Keratinocyte (primary cell): Measurements from ENCODE around the gene F7. TPM values are rescaled to one million over a fixed set of nuclear protein-coding genes. Genes with fewer than 3 reads are reported as not detected.

Source experiments
- DNase-seq: peaks from one replicate; pipeline ENCODE4 v3.0.0-alpha.2; 2011; ENCODE audit warnings: low read depth, missing footprints, low spot score
- FAIRE-seq: peaks from 2 replicates; lab custom pipeline; 2011; peaks lifted over from hg19 to GRCh38; lab: Jason Lieb, UNC
- H2AFZ ChIP-seq: 2 replicates; pipeline ENCODE4 v1.6.0; 2012; ENCODE audit warnings: low read length, control low read depth, inconsistent platforms; ENCODE audit not compliant: control insufficient read depth
- H3K27ac ChIP-seq: 2 replicates; pipeline ENCODE4 v1.5.1; 2011; ENCODE audit warnings: low read length; ENCODE audit not compliant: control insufficient read depth, insufficient read depth
- H3K27me3 ChIP-seq: 3 replicates; pipeline ENCODE4 v1.6.0; 2011; ENCODE audit warnings: low read length; ENCODE audit not compliant: control insufficient read depth, insufficient read depth; ENCODE audit errors: extremely low read depth
- H3K36me3 ChIP-seq, 2 experiments: 2 replicates in 1 of 2; 3 replicates in 1 of 2; pipeline ENCODE4 v1.5.1; 2011; ENCODE audit warnings: low read length in 2 of 2, mild to moderate bottlenecking in 1 of 2; ENCODE audit not compliant: control insufficient read depth in 2 of 2, insufficient read depth in 2 of 2; ENCODE audit errors: extremely low read depth in 1 of 2
- H3K4me1 ChIP-seq: 3 replicates; pipeline ENCODE4 v1.5.1; 2011; ENCODE audit warnings: low read length; ENCODE audit not compliant: control insufficient read depth, insufficient read depth; ENCODE audit errors: extremely low read depth
- H3K4me2 ChIP-seq: 3 replicates; pipeline ENCODE4 v1.6.0; 2011; ENCODE audit warnings: low read depth, low read length; ENCODE audit not compliant: control insufficient read depth, insufficient read depth; ENCODE audit errors: extremely low read depth
- H3K4me3 ChIP-seq, 3 experiments: fragments of 200-600 bp in 1 of 3; sonication (generic) in 1 of 3; 2 replicates in 2 of 3; 3 replicates in 1 of 3; pipeline ENCODE4 v1.5.1; 2011 to 2016; ENCODE audit warnings: low read length in 3 of 3, mild to moderate bottlenecking in 3 of 3, control low read depth in 2 of 3, inconsistent platforms in 1 of 3, low read depth in 1 of 3, mixed read lengths in 1 of 3, mixed run types in 1 of 3, moderate library complexity in 1 of 3; ENCODE audit not compliant: control insufficient read depth in 2 of 3, insufficient read depth in 2 of 3; ENCODE audit errors: extremely low read depth in 1 of 3
- H3K79me2 ChIP-seq: 2 replicates; pipeline ENCODE4 v1.6.0; 2012; ENCODE audit warnings: low read length; ENCODE audit not compliant: control insufficient read depth, insufficient read depth
- H3K9ac ChIP-seq: 3 replicates; pipeline ENCODE4 v1.6.0; 2011; ENCODE audit warnings: low read length; ENCODE audit not compliant: control insufficient read depth, insufficient read depth; ENCODE audit errors: extremely low read depth
- H3K9me1 ChIP-seq: 3 replicates; pipeline ENCODE4 v1.6.0; 2011; ENCODE audit warnings: low read length; ENCODE audit not compliant: control insufficient read depth, insufficient read depth; ENCODE audit errors: extremely low read depth
- H3K9me3 ChIP-seq: 2 replicates; pipeline ENCODE4 v1.5.1; 2012; ENCODE audit warnings: low read depth, low read length; ENCODE audit not compliant: control insufficient read depth
- H4K20me1 ChIP-seq: 3 replicates; pipeline ENCODE4 v1.6.0; 2011; ENCODE audit warnings: low read length; ENCODE audit not compliant: control insufficient read depth, insufficient read depth; ENCODE audit errors: extremely low read depth
- EZH2 ChIP-seq: IDR thresholded peaks from one replicate; pipeline ENCODE4 v1.6.1; 2012; ENCODE audit warnings: inconsistent platforms, mild to moderate bottlenecking, low read length, moderate library complexity
- dilution Hi-C: fragments of 300-500 bp; cut with MboI; formaldehyde crosslinking; loops from one replicate; pipeline ENCODE4 v1.7.0; 2020; ENCODE audit warnings: low sequenced_read_pairs; ENCODE audit not compliant: extremely low pct_ligation_motif_present
- polyA plus RNA-seq, 5 experiments: library from polyadenylated mRNA; depleted of rRNA in 3 of 5; stranded (reverse) in 3 of 5; stranded (forward) in 1 of 5; unstranded in 1 of 5; fragments of >200 nt; gene quantifications; 1 replicate in 1 of 5; 2 replicates in 3 of 5; 3 replicates in 1 of 5; pipeline versions ENCODE4 v1.2.1 to v1.2.3, GENCODE V29; 2011 to 2012; ENCODE audit warnings: missing spikeins in 2 of 5, low read depth in 1 of 5, low replicate concordance in 1 of 5
- TF ChIP-seq, protein P1 (sequence below), 3 experiments: IDR thresholded peaks in 1 of 3; conservative IDR thresholded peaks in 1 of 3; optimal IDR thresholded peaks in 1 of 3; 2 replicates in 2 of 3; 3 replicates in 1 of 3; pipeline versions ENCODE3 to v1.5.1; 2011; ENCODE audit warnings: low read length in 3 of 3, mild to moderate bottlenecking in 3 of 3, moderate library complexity in 2 of 3, control low read depth in 1 of 3, inconsistent platforms in 1 of 3; ENCODE audit not compliant: insufficient read depth in 2 of 3; ENCODE audit errors: extremely low read depth in 1 of 3

The F7 gene
- polyA plus RNA-seq, 1 donor (not counting 4 experiments of a cell fraction or from before 2014, with no cell fraction given) = not detected

DNA sequence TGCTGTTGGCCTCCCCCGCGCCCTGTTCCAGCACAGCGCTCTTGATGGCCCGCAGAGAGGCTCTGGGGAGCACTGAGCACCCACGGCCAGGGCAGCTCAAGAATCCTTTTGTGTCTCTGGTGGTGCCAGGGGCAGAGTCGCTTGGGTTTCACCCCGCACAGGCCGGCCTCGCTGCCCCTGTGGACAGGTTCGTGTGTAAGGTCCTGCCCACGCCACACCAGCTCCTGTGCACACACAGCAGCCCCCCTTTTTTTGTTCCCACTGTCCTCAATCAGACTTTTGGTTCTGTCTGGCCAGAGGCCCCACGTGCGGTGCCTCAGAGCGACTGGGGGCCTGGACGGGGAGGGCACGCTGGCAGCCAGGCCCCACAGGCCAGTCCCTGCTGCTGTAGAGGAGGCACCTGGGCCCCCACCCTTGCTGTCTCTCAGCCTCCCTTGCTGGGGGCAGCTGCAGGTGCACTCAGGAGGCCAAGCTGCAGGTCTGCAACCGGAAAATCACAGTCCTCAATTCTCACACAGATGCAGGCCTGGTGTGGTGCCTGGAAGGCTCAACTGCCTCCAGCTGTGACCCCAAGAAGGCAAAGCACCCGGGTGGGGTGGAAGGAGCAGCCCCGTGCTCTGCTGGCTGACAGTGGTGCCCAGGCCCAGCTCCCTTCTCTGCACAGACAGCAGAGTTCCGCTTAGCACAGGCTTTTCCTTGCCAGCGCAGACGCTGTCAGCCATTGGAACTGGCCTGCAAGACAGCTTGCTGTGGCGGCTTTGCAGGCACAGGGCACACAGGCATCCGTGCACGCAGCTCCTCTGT is 12.6 kb upstream of the F7 start:
- no peak overlapping the region for H2AFZ ChIP-seq
- dilution Hi-C loops = no loop called here
- no peak overlapping the region for H3K4me2 ChIP-seq
- H3K79me2 ChIP-seq = no peaks in the 10 kb centered on the region
- FAIRE-seq (no peak), DNase-seq (no peak)
- no peaks in the 10 kb centered on the region for H4K20me1 ChIP-seq
- H3K4me3 ChIP-seq = no peak overlapping the region
- H3K9ac ChIP-seq = no peak overlapping the region
- no peak for TF ChIP-seq EZH2
- TF ChIP-seq, protein P1, sequence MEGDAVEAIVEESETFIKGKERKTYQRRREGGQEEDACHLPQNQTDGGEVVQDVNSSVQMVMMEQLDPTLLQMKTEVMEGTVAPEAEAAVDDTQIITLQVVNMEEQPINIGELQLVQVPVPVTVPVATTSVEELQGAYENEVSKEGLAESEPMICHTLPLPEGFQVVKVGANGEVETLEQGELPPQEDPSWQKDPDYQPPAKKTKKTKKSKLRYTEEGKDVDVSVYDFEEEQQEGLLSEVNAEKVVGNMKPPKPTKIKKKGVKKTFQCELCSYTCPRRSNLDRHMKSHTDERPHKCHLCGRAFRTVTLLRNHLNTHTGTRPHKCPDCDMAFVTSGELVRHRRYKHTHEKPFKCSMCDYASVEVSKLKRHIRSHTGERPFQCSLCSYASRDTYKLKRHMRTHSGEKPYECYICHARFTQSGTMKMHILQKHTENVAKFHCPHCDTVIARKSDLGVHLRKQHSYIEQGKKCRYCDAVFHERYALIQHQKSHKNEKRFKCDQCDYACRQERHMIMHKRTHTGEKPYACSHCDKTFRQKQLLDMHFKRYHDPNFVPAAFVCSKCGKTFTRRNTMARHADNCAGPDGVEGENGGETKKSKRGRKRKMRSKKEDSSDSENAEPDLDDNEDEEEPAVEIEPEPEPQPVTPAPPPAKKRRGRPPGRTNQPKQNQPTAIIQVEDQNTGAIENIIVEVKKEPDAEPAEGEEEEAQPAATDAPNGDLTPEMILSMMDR (optimal IDR thresholded peaks at IDR 0.05 in 1 of 3, IDR thresholded peaks at IDR 0.05 in 1 of 3, conservative IDR thresholded peaks at IDR 0.05 in 1 of 3; ENCODE audit: extremely low read depth in 1 of 3, insufficient read depth in 2 of 3, low read length in 3 of 3) = no peak
- no peaks in the 10 kb centered on the region for H3K36me3 ChIP-seq
- H3K27me3 ChIP-seq = no peaks in the 10 kb centered on the region
- no peaks in the 10 kb centered on the region for H3K4me1 ChIP-seq
- no peak overlapping the region for H3K27ac ChIP-seq
- no peaks in the 10 kb centered on the region for H3K9me3 ChIP-seq
- H3K9me1 ChIP-seq = no peaks in the 10 kb centered on the region

GRCh38 chr13:113093580-113094409 is 11.8 kb upstream of the F7 start:
- no peak for TF ChIP-seq EZH2
- TF ChIP-seq, protein P1 (optimal IDR thresholded peaks at IDR 0.05 in 1 of 3, IDR thresholded peaks at IDR 0.05 in 1 of 3, conservative IDR thresholded peaks at IDR 0.05 in 1 of 3; ENCODE audit: extremely low read depth in 1 of 3, insufficient read depth in 2 of 3, low read length in 3 of 3) = no peak

More at GRCh38 chr13:113093580-113094409, 11.8 kb upstream of the F7 start:
- Histone ChIP-seq H3K9me1 (no peaks in the 10 kb centered on the region), H4K20me1 (no peaks in the 10 kb centered on the region), H3K9ac (no peak overlapping the region), H3K27ac (no peak overlapping the region), H3K79me2 (no peaks in the 10 kb centered on the region), H3K27me3 (no peaks in the 10 kb centered on the region), H3K9me3 (no peaks in the 10 kb centered on the region), H3K4me3 (no peak overlapping the region), H2AFZ (no peak overlapping the region), H3K36me3 (no peaks in the 10 kb centered on the region), H3K4me1 (no peaks in the 10 kb centered on the region), H3K4me2 (no peak overlapping the region)
- FAIRE-seq (no peak), DNase-seq (no peak)
- dilution Hi-C loops = no loop called here
